SU-DHL-6 (cell line): ENCODE measurements around the gene BLTP2.

ENCODE experiments used
- CTCF ChIP-seq: fragments of 200-600 bp; sonication (generic); IDR thresholded peaks from one replicate; pipeline ENCODE4 v1.5.1; 2017; ENCODE audit warnings: antibody characterized with exemption, mild to moderate bottlenecking, low read length, moderate library complexity; ENCODE audit not compliant: insufficient read depth, poor library complexity, severe bottlenecking
- EZH2phosphoT487 ChIP-seq: fragments of 200-600 bp; sonication (generic), shearing (Covaris generic); conservative IDR thresholded peaks from 2 replicates; pipeline ENCODE4 v1.6.1; 2018; ENCODE audit warnings: mild to moderate bottlenecking, antibody characterized with exemption, low read length, moderate library complexity, mixed read lengths

- no peak for TF ChIP-seq CTCF
- TF ChIP-seq EZH2phosphoT487: no peak
Measured at GRCh38 chr17:28688481-28688880, 43.5 kb upstream of the BLTP2 start.
